ENCODE data around the gene CEL. TPM values are rescaled to one million over a fixed set of nuclear protein-coding genes. Genes with fewer than 3 reads are reported as not detected.

Gene CEL
- total and polyA plus RNA-seq, 10 of the 15 experiments (the other 5 are each of a cell fraction or from before 2014, with no cell fraction given): 0.05 to 4.1 (median 0.29) TPM; not detected in 2

- Histone ChIP-seq H3K9me3 (replicated peaks; ENCODE audit: control insufficient read depth, insufficient read depth, low read length) (no peaks in the 10 kb centered on the region), H3K79me2 (ENCODE audit: control insufficient read depth, insufficient read depth, low read length) (peaks cover 46% of the 10 kb centered on the region), H3K4me2 (ENCODE audit: control insufficient read depth, insufficient read depth) (0 out of 2 replicates have a peak overlapping the region, but pooled peaks have one; percentile 13), H3K9ac (ENCODE audit: control insufficient read depth, insufficient read depth, low read length) (no peak overlapping the region), H3K27me3 (replicated peaks in 1 of 2; ENCODE audit: control insufficient read depth in 2 of 2, insufficient read depth in 2 of 2, low read length in 1 of 2) (no peaks in the 10 kb centered on the region), H3K27ac (ENCODE audit: control insufficient read depth, insufficient read depth) (peak overlapping the region; percentile 72), H3K36me3 (ENCODE audit: control insufficient read depth in 2 of 2, insufficient read depth in 2 of 2, low read length in 1 of 2) (peaks cover 20 to 22% of the 10 kb centered on the region in 2 experiments; a peak in 3 of 4 replicates), H2AFZ (ENCODE audit: control insufficient read depth, low read depth, low read length) (no peak overlapping the region), H3K4me1 (ENCODE audit: control insufficient read depth, insufficient read depth, low read length) (peaks cover 47% of the 10 kb centered on the region), H4K20me1 (ENCODE audit: control insufficient read depth, insufficient read depth) (no peaks in the 10 kb centered on the region), H3K4me3 (no peak overlapping the region)
- CTCF ChIA-PET: interaction anchor here (0.7 to 22.5 kb wide), 3 partner anchors 14 to 34 kb away, joined by 3 to 401 read pairs (median 3); no protein-coding TSS in a partner anchor
- in situ Hi-C loops (cut with MboI) (no loop called here), intact Hi-C loops (cut with micrococcal nuclease; ENCODE audit: unreplicated experiment) (no loop called here)
- POLR2A ChIA-PET: interaction anchor here (1.1 to 7.3 kb wide), 4 partner anchors 11 to 36 kb away, joined by 3 to 66 read pairs (median 12); no protein-coding TSS in a partner anchor
- RAD21 ChIA-PET (ENCODE audit: unreplicated experiment): interaction anchor here (4.6 to 14.4 kb wide), 2 partner anchors 21 to 34 kb away, joined by 24 to 219 read pairs; no protein-coding TSS in a partner anchor
- whole genome bisulfite sequencing (ENCODE audit: insufficient coverage, insufficient replicate concordance, low lambda C conversion rate, missing lambda C conversion rate): 86% methylated on average over 30 of the region's 30 CpGs
- FAIRE-seq (no peak), ATAC-seq (no peak), DNase-seq (ENCODE audit: low read depth, low spot score) (no peak)
- no peak for TF ChIP-seq MEF2A (IDR thresholded peaks at IDR 0.05; ENCODE audit: insufficient read depth, low read depth, low read length)
- TF ChIP-seq SMARCA5 (IDR thresholded peaks at IDR 0.05): peak; percentile 70; the same call in 1 of the 2 replicates
- TF ChIP-seq ZNF622 (IDR thresholded peaks at IDR 0.05): no peak
- no peak for TF ChIP-seq IRF5 (IDR thresholded peaks at IDR 0.05; ENCODE audit: borderline replicate concordance)
- TF ChIP-seq ZNF687 (IDR thresholded peaks at IDR 0.05): no peak
- no peak for TF ChIP-seq PRDM15 (CRISPR knock-in tag; IDR thresholded peaks at IDR 0.05)
- no TSS peak for BruUV-seq (replicated peaks)
- SMC1A ChIA-PET (ENCODE audit: uncharacterized antibody, unreplicated experiment): interaction anchor here (1.0 to 1.1 kb wide), 2 partner anchors 32 to 47 kb away, joined by 3 to 7 read pairs; no protein-coding TSS in a partner anchor
Measured at GRCh38 chr9:133111808-133112662, 50.3 kb downstream of the CEL start.
